ENCODE data around the gene HOXC11. TPM values are rescaled to one million over a fixed set of nuclear protein-coding genes. Genes with fewer than 3 reads are reported as not detected.

HOXC11 gene
- total and polyA plus RNA-seq, 4 experiments from 2014 or later = not detected

GRCh38 chr12:53997204-53998109, 24.5 kb downstream of the HOXC11 start:
- intact Hi-C loops (cut with micrococcal nuclease) = loop anchor here (10.0 kb wide), 1 partner anchor 357 kb away; no protein-coding TSS in a partner anchor
- Histone ChIP-seq H3K4me1 (ENCODE audit: insufficient read depth, low read length) (peaks cover 42% of the 10 kb centered on the region), H3K4me3 (ENCODE audit: low read length in 2 of 2) (no peak overlapping the region), H3K27ac (ENCODE audit: low read depth, low read length) (no peak overlapping the region), H3K9me3 (ENCODE audit: control insufficient read depth in 1 of 2, low read length in 2 of 2) (no peaks in the 10 kb centered on the region), H3K36me3 (ENCODE audit: insufficient read depth, low read length) (no peaks in the 10 kb centered on the region), H3K27me3 (ENCODE audit: insufficient read depth, low read length) (peaks cover 92% of the 10 kb centered on the region)
- H3K27me3 Mint-ChIP-seq = peaks cover 68 to 83% of the 10 kb centered on the region in 2 donors
- H3K9me3 Mint-ChIP-seq = peaks cover 0 to 11% (median 1%) of the 10 kb centered on the region in 8 donors
- ChIA-PET POLR2A (ENCODE audit: partially characterized antibody) (no interaction called here), CTCF (ENCODE audit: partially characterized antibody) (interaction anchor here (1.2 to 5.3 kb wide), 4 partner anchors 193 to 209 kb away, joined by 3 to 26 read pairs (median 6); no protein-coding TSS in a partner anchor)
- no peak for DNase-seq
- H3K36me3 Mint-ChIP-seq = no peaks in the 10 kb centered on the region
- H3K27ac Mint-ChIP-seq = peak overlapping the region in 1 of 7 donors; percentile 78
- H3K4me3 Mint-ChIP-seq = peak overlapping the region in 5 of 8 donors; percentile 33 to 82 (median 65)
- peaks cover 10 to 67% (median 29%) of the 10 kb centered on the region in 4 donors for H3K4me1 Mint-ChIP-seq

DNA sequence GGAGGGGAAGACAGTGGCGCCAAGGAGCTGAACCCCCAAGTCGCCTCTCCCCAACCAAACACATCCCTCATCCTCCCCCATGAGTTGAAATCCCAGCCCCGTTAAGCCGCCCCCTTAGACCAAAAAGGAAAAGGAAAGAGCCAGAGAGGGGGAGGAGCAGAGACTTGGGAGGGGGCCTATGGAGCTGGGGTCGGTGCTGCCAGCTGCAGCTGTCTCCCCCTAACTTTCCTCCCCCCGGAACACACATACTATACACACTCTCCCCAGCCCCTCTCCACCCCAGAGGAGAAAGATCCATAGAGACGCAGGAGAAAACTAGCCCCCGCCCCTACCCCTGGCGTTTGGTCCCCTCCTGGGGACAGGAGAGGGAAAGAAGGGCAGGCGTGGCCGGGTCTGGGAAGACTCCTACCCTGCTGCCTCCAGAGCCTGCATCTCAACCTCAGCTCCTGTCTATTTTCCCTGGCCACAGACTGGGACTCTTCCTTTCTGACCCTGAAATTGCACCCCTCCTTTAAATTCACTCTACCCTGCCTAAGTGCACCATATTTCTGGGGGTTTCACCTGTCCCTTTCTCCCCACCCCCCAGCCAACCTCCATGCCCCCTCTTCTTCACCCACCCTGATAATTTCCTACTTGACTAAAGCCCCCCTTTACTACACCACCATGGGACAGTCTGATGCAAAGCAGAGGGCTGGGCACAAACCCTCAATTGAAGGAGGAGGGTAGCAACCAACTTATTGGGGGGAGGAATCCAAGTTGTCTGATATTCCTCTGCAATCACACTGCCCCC, 25.4 kb downstream of the HOXC11 start:
- H3K4me3 ChIP-seq (ENCODE audit: low read length in 2 of 2) = no peak overlapping the region
- peaks cover 0 to 11% (median 1%) of the 10 kb centered on the region in 8 donors for H3K9me3 Mint-ChIP-seq
- no peaks in the 10 kb centered on the region for H3K9me3 ChIP-seq (ENCODE audit: control insufficient read depth in 1 of 2, low read length in 2 of 2)
- H3K4me1 Mint-ChIP-seq = peaks cover 10 to 65% (median 29%) of the 10 kb centered on the region in 4 donors
- H3K36me3 Mint-ChIP-seq = no peaks in the 10 kb centered on the region
- H3K27me3 Mint-ChIP-seq = peaks cover 70 to 82% of the 10 kb centered on the region in 2 donors
- H3K36me3 ChIP-seq (ENCODE audit: insufficient read depth, low read length) = no peaks in the 10 kb centered on the region
- H3K4me3 Mint-ChIP-seq = peak overlapping the region in 2 of 8 donors; percentile 9 to 47
- no peak for DNase-seq
- intact Hi-C loops (cut with micrococcal nuclease) = loop anchor here (10.0 kb wide), 1 partner anchor 356 kb away; no protein-coding TSS in a partner anchor
- ChIA-PET CTCF (ENCODE audit: partially characterized antibody) (interaction anchor here (1.2 to 5.3 kb wide), 3 partner anchors 192 to 208 kb away, joined by 3 to 26 read pairs (median 7); no protein-coding TSS in a partner anchor), POLR2A (ENCODE audit: partially characterized antibody) (no interaction called here)
- no peak overlapping the region for H3K27ac ChIP-seq (ENCODE audit: low read depth, low read length)
- H3K27ac Mint-ChIP-seq = peak overlapping the region in 2 of 7 donors; percentile 29 to 78
- H3K4me1 ChIP-seq (ENCODE audit: insufficient read depth, low read length) = peaks cover 42% of the 10 kb centered on the region
- H3K27me3 ChIP-seq (ENCODE audit: insufficient read depth, low read length) = peaks cover 91% of the 10 kb centered on the region

GRCh38 chr12:53998900-53999236, 25.9 kb downstream of the HOXC11 start:
- peak overlapping the region in 3 of 8 donors; percentile 1 to 47 (median 22) for H3K4me3 Mint-ChIP-seq
- Histone ChIP-seq H3K4me3 (ENCODE audit: low read length in 2 of 2) (no peak overlapping the region), H3K27ac (ENCODE audit: low read depth, low read length) (no peak overlapping the region), H3K9me3 (ENCODE audit: control insufficient read depth in 1 of 2, low read length in 2 of 2) (no peaks in the 10 kb centered on the region), H3K4me1 (ENCODE audit: insufficient read depth, low read length) (peaks cover 42% of the 10 kb centered on the region), H3K27me3 (ENCODE audit: insufficient read depth, low read length) (peaks cover 90% of the 10 kb centered on the region), H3K36me3 (ENCODE audit: insufficient read depth, low read length) (no peaks in the 10 kb centered on the region)
- ChIA-PET CTCF (ENCODE audit: partially characterized antibody) (interaction anchor here (5.3 kb wide), 1 partner anchor 208 kb away, joined by 26 read pairs; no protein-coding TSS in a partner anchor), POLR2A (ENCODE audit: partially characterized antibody) (interaction anchor here (1.5 kb wide), 2 partner anchors 19 to 21 kb away, joined by 3 to 5 read pairs; no protein-coding TSS in a partner anchor)
- H3K4me1 Mint-ChIP-seq = peaks cover 10 to 59% (median 28%) of the 10 kb centered on the region in 4 donors
- intact Hi-C loops (cut with micrococcal nuclease) = loop anchor here (10.0 kb wide), 1 partner anchor 356 kb away; no protein-coding TSS in a partner anchor
- peak overlapping the region in 2 of 7 donors; percentile 29 to 78 for H3K27ac Mint-ChIP-seq
- DNase-seq = no peak
- peaks cover 0 to 10% (median under 1%) of the 10 kb centered on the region in 8 donors for H3K9me3 Mint-ChIP-seq
- H3K36me3 Mint-ChIP-seq = no peaks in the 10 kb centered on the region
- peaks cover 69 to 82% of the 10 kb centered on the region in 2 donors for H3K27me3 Mint-ChIP-seq

DNA sequence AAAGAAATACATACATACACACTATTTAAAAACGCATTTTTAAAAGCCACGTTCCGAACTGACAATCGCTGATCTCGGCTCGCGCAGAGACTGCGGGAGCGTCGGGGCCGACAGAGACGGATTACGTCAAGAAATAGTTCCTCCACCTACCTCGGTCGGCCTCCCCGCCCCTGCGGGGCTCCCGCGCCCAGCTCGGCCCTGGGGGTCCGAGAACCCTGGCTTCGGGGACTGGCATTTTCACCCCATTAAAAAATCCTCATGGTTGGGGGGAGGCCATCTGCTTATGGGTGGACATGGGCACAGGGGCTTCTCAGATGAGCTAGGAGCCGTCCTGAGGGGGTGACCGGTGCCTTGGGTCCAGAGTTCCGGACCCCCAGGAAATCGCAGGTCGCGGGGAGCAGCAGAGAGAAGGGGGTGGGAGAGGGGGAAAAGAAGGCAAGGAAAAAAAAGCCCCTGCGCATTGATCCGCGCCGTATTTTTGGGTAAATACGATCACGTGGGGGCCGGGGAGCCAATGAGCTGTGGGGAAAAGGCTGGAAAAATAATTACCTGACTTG, 26.7 kb downstream of the HOXC11 start:
- Histone ChIP-seq H3K4me3 (ENCODE audit: low read length in 2 of 2) (no peak overlapping the region), H3K9me3 (ENCODE audit: control insufficient read depth in 1 of 2, low read length in 2 of 2) (no peaks in the 10 kb centered on the region), H3K27ac (ENCODE audit: low read depth, low read length) (no peak overlapping the region), H3K36me3 (ENCODE audit: insufficient read depth, low read length) (no peaks in the 10 kb centered on the region), H3K27me3 (ENCODE audit: insufficient read depth, low read length) (peaks cover 91% of the 10 kb centered on the region), H3K4me1 (ENCODE audit: insufficient read depth, low read length) (peaks cover 36% of the 10 kb centered on the region)
- Mint-ChIP-seq H3K9me3 (peaks cover 0 to 6% (median 0%) of the 10 kb centered on the region in 8 donors), H3K27me3 (peaks cover 67 to 82% of the 10 kb centered on the region in 2 donors), H3K4me3 (peak overlapping the region in 6 of 8 donors; percentile 28 to 70 (median 56)), H3K36me3 (no peaks in the 10 kb centered on the region), H3K4me1 (peaks cover 7 to 54% (median 22%) of the 10 kb centered on the region in 4 donors), H3K27ac (peak overlapping the region in 2 of 7 donors; percentile 51 to 78)
- DNase-seq = no peak
- ChIA-PET POLR2A (ENCODE audit: partially characterized antibody) (interaction anchor here (0.6 to 2.0 kb wide), 8 partner anchors 10 to 499 kb away, joined by 3 to 6 read pairs (median 3); partner anchors contain the start of gene HOXC6), CTCF (ENCODE audit: partially characterized antibody) (interaction anchor here (1.3 to 5.3 kb wide), 4 partner anchors 26 to 207 kb away, joined by 3 to 26 read pairs (median 8); no protein-coding TSS in a partner anchor)
- intact Hi-C loops (cut with micrococcal nuclease) = loop anchor here (10.0 kb wide), 1 partner anchor 355 kb away; no protein-coding TSS in a partner anchor

GRCh38 chr12:54000116-54001114, 27.5 kb downstream of the HOXC11 start, which contains the start of gene HOXC9:
HOXC9 (plus strand) TSS chr12:54000161; CDS start chr12:54000189, 28 bp downstream.
- H3K4me1 Mint-ChIP-seq = peaks cover 1 to 50% (median 17%) of the 10 kb centered on the region in 4 donors
- H3K9me3 ChIP-seq (ENCODE audit: control insufficient read depth in 1 of 2, low read length in 2 of 2) = no peaks in the 10 kb centered on the region
- intact Hi-C loops (cut with micrococcal nuclease) = no loop called here
- H3K36me3 Mint-ChIP-seq = no peaks in the 10 kb centered on the region
- H3K4me3 ChIP-seq (ENCODE audit: low read length in 2 of 2) = no peak within 1 kb of the TSS
- H3K27ac Mint-ChIP-seq = peak within 1 kb of the TSS in 3 of 7 donors; percentile 41 to 78 (median 51)
- peaks cover 91% of the 10 kb centered on the region for H3K27me3 ChIP-seq (ENCODE audit: insufficient read depth, low read length)
- ChIA-PET CTCF (ENCODE audit: partially characterized antibody) (interaction anchor here (0.6 to 5.3 kb wide), 6 partner anchors 9 to 215 kb away, joined by 3 to 26 read pairs (median 6); no protein-coding TSS in a partner anchor), POLR2A (ENCODE audit: partially characterized antibody) (interaction anchor here (1.2 to 2.0 kb wide), 6 partner anchors 9 to 498 kb away, joined by 3 to 6 read pairs (median 3); partner anchors contain the start of gene HOXC6)
- H3K36me3 ChIP-seq (ENCODE audit: insufficient read depth, low read length) = no peaks in the 10 kb centered on the region
- peaks cover 66 to 81% of the 10 kb centered on the region in 2 donors for H3K27me3 Mint-ChIP-seq
- peak within 1 kb of the TSS in 7 of 8 donors; percentile 28 to 70 (median 55) for H3K4me3 Mint-ChIP-seq
- peaks cover 29% of the 10 kb centered on the region for H3K4me1 ChIP-seq (ENCODE audit: insufficient read depth, low read length)
- no peak for DNase-seq
- no peak within 1 kb of the TSS for H3K27ac ChIP-seq (ENCODE audit: low read depth, low read length)
- peaks cover 0 to 6% (median 0%) of the 10 kb centered on the region in 8 donors for H3K9me3 Mint-ChIP-seq

All from CD4-positive, alpha-beta memory T cell (primary cell).